ENCODE results near the gene ISX.

Gene ISX

GRCh38 chr22:35066768-35067167 is 810 bp downstream of the ISX start:
- no peak for DNase-seq (ENCODE audit: low read depth in 1 of 2, low spot score in 1 of 2)
- no peak overlapping the region for H3K4me3 ChIP-seq (replicated peaks; ENCODE audit: insufficient read depth, low read length)
- no peak overlapping the region for H3K27ac ChIP-seq (replicated peaks)
- TF ChIP-seq SPI1 (IDR thresholded peaks at IDR 0.05; ENCODE audit: borderline replicate concordance, low read depth) (no peak), GABPA (IDR thresholded peaks at IDR 0.05; ENCODE audit: low read depth) (no peak), POLR2AphosphoS5 (IDR thresholded peaks at IDR 0.05; ENCODE audit: low read depth) (no peak), REST (IDR thresholded peaks at IDR 0.05; ENCODE audit: insufficient replicate concordance, low read depth) (no peak), CTCF (IDR thresholded peaks at IDR 0.05; ENCODE audit: insufficient read depth, low read length) (no peak)
- H3K27me3 ChIP-seq (ENCODE audit: insufficient read depth, poor library complexity, severe bottlenecking): no peaks in the 10 kb centered on the region

- no peak overlapping the region for H3K27ac ChIP-seq (replicated peaks)
- no peaks in the 10 kb centered on the region for H3K27me3 ChIP-seq (ENCODE audit: insufficient read depth, poor library complexity, severe bottlenecking)
- no peak for DNase-seq (ENCODE audit: low read depth in 1 of 2, low spot score in 1 of 2)
- no peak for TF ChIP-seq SPI1 (IDR thresholded peaks at IDR 0.05; ENCODE audit: borderline replicate concordance, low read depth)
- no peak for TF ChIP-seq CTCF (IDR thresholded peaks at IDR 0.05; ENCODE audit: insufficient read depth, low read length)
- no peak for TF ChIP-seq GABPA (IDR thresholded peaks at IDR 0.05; ENCODE audit: low read depth)
- H3K4me3 ChIP-seq (replicated peaks; ENCODE audit: insufficient read depth, low read length): no peak overlapping the region
Observed at GRCh38 chr22:35069541-35069940, 3.6 kb downstream of the ISX start.

- Histone ChIP-seq H3K4me3 (replicated peaks; ENCODE audit: insufficient read depth, low read length) (no peak overlapping the region), H3K27ac (replicated peaks) (no peak overlapping the region), H3K27me3 (ENCODE audit: insufficient read depth, poor library complexity, severe bottlenecking) (no peaks in the 10 kb centered on the region)
- DNase-seq (ENCODE audit: low read depth in 1 of 2, low spot score in 1 of 2): no peak
- TF ChIP-seq SPI1 (IDR thresholded peaks at IDR 0.05; ENCODE audit: borderline replicate concordance, low read depth): no peak
- no peak for TF ChIP-seq CTCF (IDR thresholded peaks at IDR 0.05; ENCODE audit: insufficient read depth, low read length)
- no peak for TF ChIP-seq GABPA (IDR thresholded peaks at IDR 0.05; ENCODE audit: low read depth)
- TF ChIP-seq REST (IDR thresholded peaks at IDR 0.05; ENCODE audit: insufficient replicate concordance, low read depth): no peak
- no peak for TF ChIP-seq POLR2AphosphoS5 (IDR thresholded peaks at IDR 0.05; ENCODE audit: low read depth)
Observed at GRCh38 chr22:35070451-35071093, 4.6 kb downstream of the ISX start.

GRCh38 chr22:35071784-35072183 is 5.8 kb downstream of the ISX start:
- Histone ChIP-seq H3K27ac (replicated peaks) (no peak overlapping the region), H3K27me3 (ENCODE audit: insufficient read depth, poor library complexity, severe bottlenecking) (no peaks in the 10 kb centered on the region), H3K4me3 (replicated peaks; ENCODE audit: insufficient read depth, low read length) (no peak overlapping the region)
- DNase-seq (ENCODE audit: low read depth in 1 of 2, low spot score in 1 of 2): no peak
- TF ChIP-seq CTCF (IDR thresholded peaks at IDR 0.05; ENCODE audit: insufficient read depth, low read length): no peak
- no peak for TF ChIP-seq SPI1 (IDR thresholded peaks at IDR 0.05; ENCODE audit: borderline replicate concordance, low read depth)
- TF ChIP-seq POLR2AphosphoS5 (IDR thresholded peaks at IDR 0.05; ENCODE audit: low read depth): no peak
- TF ChIP-seq REST (IDR thresholded peaks at IDR 0.05; ENCODE audit: insufficient replicate concordance, low read depth): no peak
- TF ChIP-seq GABPA (IDR thresholded peaks at IDR 0.05; ENCODE audit: low read depth): no peak

All from HL-60 (cell line).